Testis (tissue), 3 donors: Measurements from ENCODE around the gene KRTAP3-3. TPM values are rescaled to one million over a fixed set of nuclear protein-coding genes. Genes with fewer than 3 reads are reported as not detected.
A peak's percentile ranks its signal among the peaks of the same experiment; 100 is the strongest.

Experiments used
- DNase-seq: peaks from one replicate; pipeline ENCODE4 v3.0.0-alpha.2; 2019
- H3K27ac ChIP-seq, 2 donors: fragments of 200-600 bp; sonication (generic); one replicate each; pipeline ENCODE4 v1.5.1; 2019
- H3K27me3 ChIP-seq: fragments of 200-600 bp; sonication (generic); one replicate; pipeline ENCODE4 v1.5.1; 2019
- H3K36me3 ChIP-seq: fragments of 200-600 bp; sonication (generic); one replicate; pipeline ENCODE4 v1.5.1; 2017; ENCODE audit warnings: low read depth; ENCODE audit errors: missing control alignments
- H3K4me1 ChIP-seq: fragments of 200-600 bp; sonication (generic); one replicate; pipeline ENCODE4 v1.5.1; 2019
- H3K4me3 ChIP-seq, 2 donors: fragments of 200-600 bp; sonication (generic); one replicate each; pipeline ENCODE4 v1.5.1; 2017 to 2019
- H3K9me3 ChIP-seq: fragments of 200-600 bp; sonication (generic); one replicate; pipeline ENCODE4 v1.5.1; 2017
- POLR2A ChIP-seq: fragments of 450-650 bp; IDR thresholded peaks from one replicate; pipeline ENCODE4 v1.6.1; 2017; ENCODE audit warnings: antibody characterized with exemption, mild to moderate bottlenecking, moderate library complexity
- WGBS, 2 donors: methylation state at CpG; one replicate each; pipeline ENCODE4 v1.1.5; 2018; 5-methylcytosine and 5-hydroxymethylcytosine counted together
- intact Hi-C: fragments of 100-400 bp; cut with DNase I; formaldehyde crosslinking; loops from one replicate; pipeline ENCODE4 v1.15.1; 2023; ENCODE audit warnings: low total_unique reads
- polyA plus RNA-seq: library from polyadenylated mRNA; stranded (reverse); fragments of 350-450 nt; fragmentation: Illumina TruSeq; extraction: RNeasy Lipid Tissue Mini Kit (QIAGEN cat#74804); gene quantifications from one replicate; pipeline ENCODE4 v1.2.3, GENCODE V29; 2014; ENCODE audit warnings: low read depth, low replicate concordance; ENCODE audit not compliant: insufficient read depth
- total RNA-seq, 2 donors: library from RNA; depleted of rRNA; stranded (reverse); fragments of >200 nt; gene quantifications; one replicate each; pipeline ENCODE4 v1.2.3, GENCODE V29; 2016
- TF ChIP-seq, protein P1 (sequence below), 3 experiments: fragments of 450-650 bp in 2 of 3; fragments of 200-600 bp in 1 of 3; sonication (generic) in 1 of 3; IDR thresholded peaks; one replicate each; pipeline ENCODE4 v1.5.1; 2016 to 2019; ENCODE audit warnings: antibody characterized with exemption in 3 of 3, mild to moderate bottlenecking in 2 of 3, moderate library complexity in 1 of 3

Gene KRTAP3-3
- total and polyA plus RNA-seq, 3 donors from 2014 or later, result not detected

DNA sequence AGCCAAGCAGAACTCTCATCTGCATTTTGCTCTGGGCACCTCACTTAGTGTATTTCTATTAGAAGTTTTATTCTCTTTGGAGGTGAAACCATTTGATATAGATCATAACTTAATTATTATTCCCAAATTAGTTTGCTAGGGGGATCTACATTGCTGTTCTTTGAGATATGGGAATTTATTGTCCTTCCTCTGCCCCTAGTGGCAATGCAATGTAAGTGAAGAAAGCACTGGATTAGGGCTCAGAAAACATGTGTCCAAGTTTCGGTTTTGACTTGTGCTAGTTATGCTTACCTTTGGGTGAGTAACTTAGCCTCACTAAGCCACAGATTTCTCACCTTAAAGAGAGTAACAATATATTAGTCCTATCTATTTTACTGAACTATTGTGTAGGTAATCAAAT is 30.1 kb downstream of the KRTAP3-3 start:
- no peaks in the 10 kb centered on the region for H3K4me1 ChIP-seq
- DNase-seq, result no peak

DNA sequence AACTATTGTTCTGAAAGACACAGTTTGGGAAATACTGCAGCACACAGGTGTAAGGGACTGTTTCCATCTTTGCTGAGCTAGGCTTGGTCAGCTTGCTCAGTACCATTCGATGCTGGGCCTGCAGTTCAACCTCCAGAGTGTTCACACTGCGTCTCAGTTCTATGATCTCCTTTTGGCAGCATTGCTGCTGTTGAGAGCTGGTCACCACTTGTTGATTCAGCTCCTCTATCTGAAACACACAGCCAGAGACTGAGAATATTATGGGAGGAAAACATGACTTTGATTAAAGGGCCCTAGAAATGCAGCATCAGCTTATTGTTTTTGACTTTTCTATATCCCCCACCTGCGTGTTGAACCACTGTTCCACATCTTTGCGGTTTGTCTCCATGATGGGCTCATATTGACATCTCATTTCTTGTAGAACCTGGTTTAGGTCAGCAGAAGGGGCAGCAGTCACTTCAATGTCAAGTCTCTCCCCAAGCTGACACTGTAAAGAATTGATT is 31.9 kb downstream of the KRTAP3-3 start:
- WGBS, 2 donors, result 95% methylated on average over 4 of the region's 4 CpGs
- Histone ChIP-seq H3K27ac (no peak overlapping the region), H3K9me3 (no peaks in the 10 kb centered on the region), H3K27me3 (no peaks in the 10 kb centered on the region), H3K36me3 (no peaks in the 10 kb centered on the region), H3K4me1 (no peaks in the 10 kb centered on the region), H3K4me3 (no peak overlapping the region)
- TF ChIP-seq POLR2A, result no peak
- TF ChIP-seq, protein P1, sequence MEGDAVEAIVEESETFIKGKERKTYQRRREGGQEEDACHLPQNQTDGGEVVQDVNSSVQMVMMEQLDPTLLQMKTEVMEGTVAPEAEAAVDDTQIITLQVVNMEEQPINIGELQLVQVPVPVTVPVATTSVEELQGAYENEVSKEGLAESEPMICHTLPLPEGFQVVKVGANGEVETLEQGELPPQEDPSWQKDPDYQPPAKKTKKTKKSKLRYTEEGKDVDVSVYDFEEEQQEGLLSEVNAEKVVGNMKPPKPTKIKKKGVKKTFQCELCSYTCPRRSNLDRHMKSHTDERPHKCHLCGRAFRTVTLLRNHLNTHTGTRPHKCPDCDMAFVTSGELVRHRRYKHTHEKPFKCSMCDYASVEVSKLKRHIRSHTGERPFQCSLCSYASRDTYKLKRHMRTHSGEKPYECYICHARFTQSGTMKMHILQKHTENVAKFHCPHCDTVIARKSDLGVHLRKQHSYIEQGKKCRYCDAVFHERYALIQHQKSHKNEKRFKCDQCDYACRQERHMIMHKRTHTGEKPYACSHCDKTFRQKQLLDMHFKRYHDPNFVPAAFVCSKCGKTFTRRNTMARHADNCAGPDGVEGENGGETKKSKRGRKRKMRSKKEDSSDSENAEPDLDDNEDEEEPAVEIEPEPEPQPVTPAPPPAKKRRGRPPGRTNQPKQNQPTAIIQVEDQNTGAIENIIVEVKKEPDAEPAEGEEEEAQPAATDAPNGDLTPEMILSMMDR (IDR thresholded peaks at IDR 0.05), result no peak
- intact Hi-C loops, result no loop called here
- no peak for DNase-seq

More for the DNA sequence above, 30.1 kb downstream of the KRTAP3-3 start:
- Histone ChIP-seq H3K27me3 (no peaks in the 10 kb centered on the region), H3K4me3 (no peak overlapping the region), H3K9me3 (no peaks in the 10 kb centered on the region), H3K27ac (no peak overlapping the region), H3K36me3 (no peaks in the 10 kb centered on the region)
- 57 to 69% methylated on average over 1 of the region's 1 CpG for WGBS, 2 donors
- no peak for TF ChIP-seq POLR2A
- TF ChIP-seq, protein P1 (IDR thresholded peaks at IDR 0.05), result peak; percentile 17 to 72 (median 56)
- intact Hi-C loops, result no loop called here

DNA sequence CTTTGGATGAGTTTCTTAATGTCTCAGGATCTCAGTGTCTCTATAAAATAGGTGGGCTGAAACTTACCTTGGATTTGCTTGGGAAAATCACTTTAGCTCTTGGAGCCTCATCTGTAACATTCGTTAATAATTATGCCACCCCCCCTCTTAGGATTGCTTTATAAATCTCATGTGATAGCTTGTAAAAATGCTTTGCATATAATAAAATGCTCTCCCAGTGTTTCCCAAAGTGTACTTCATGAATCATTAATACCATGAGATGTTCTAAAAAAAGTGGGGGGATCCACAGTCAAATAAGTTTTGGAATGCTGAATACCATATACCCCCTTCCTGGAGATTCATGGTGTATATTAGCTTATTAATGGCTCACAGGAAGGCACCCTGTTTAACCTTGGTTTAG is 32.4 kb downstream of the KRTAP3-3 start:
- TF ChIP-seq, protein P1 (IDR thresholded peaks at IDR 0.05), result no peak
- TF ChIP-seq POLR2A, result no peak
- no peaks in the 10 kb centered on the region for H3K9me3 ChIP-seq
- H3K27me3 ChIP-seq, result no peaks in the 10 kb centered on the region
- WGBS, 2 donors, result 79 to 85% methylated on average over 1 of the region's 1 CpG
- intact Hi-C loops, result no loop called here
- DNase-seq, result no peak
- no peaks in the 10 kb centered on the region for H3K4me1 ChIP-seq
- no peaks in the 10 kb centered on the region for H3K36me3 ChIP-seq
- no peak overlapping the region for H3K27ac ChIP-seq
- H3K4me3 ChIP-seq, result no peak overlapping the region

DNA sequence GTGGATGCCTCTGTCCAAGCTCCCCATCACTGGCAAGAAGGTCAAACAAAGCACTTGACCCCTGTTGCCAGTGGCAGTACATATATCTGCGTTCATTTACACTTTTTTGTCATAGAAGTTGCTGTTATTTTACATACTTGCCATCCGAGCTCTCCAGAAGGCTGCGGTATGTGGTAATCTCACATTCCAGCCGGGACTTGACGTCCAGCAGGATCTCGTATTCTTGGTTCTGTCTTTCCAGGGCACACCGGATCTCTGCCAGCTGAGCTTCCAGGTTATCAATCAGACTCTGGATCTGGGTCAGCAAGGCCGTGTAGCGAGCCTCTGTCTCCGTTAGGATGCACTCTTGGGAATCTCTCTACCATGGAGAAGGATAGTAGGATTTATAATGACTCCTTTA is 33.8 kb downstream of the KRTAP3-3 start:
- intact Hi-C loops, result no loop called here
- no peaks in the 10 kb centered on the region for H3K9me3 ChIP-seq
- 74 to 76% methylated on average over 10 of the region's 10 CpGs for WGBS, 2 donors
- no peak overlapping the region for H3K27ac ChIP-seq
- H3K27me3 ChIP-seq, result no peaks in the 10 kb centered on the region
- no peaks in the 10 kb centered on the region for H3K4me1 ChIP-seq
- no peak for DNase-seq
- H3K4me3 ChIP-seq, result no peak overlapping the region
- H3K36me3 ChIP-seq, result no peaks in the 10 kb centered on the region
- no peak for TF ChIP-seq POLR2A
- TF ChIP-seq, protein P1 (IDR thresholded peaks at IDR 0.05), result no peak
